Choroid plexus epithelial cell (primary cell): Measurements from ENCODE around the gene KIAA0232.

Source experiments
- DNase-seq: peaks from one replicate; pipeline ENCODE4 v3.0.0-alpha.2; 2010; ENCODE audit warnings: low read depth
- H3K4me3 ChIP-seq: 2 replicates; pipeline ENCODE4 v1.5.1; 2011; ENCODE audit warnings: low read depth, mild to moderate bottlenecking, control low read depth, low read length, moderate library complexity
- CTCF ChIP-seq: conservative IDR thresholded peaks from 2 replicates; pipeline ENCODE4 v1.5.1; 2011; ENCODE audit warnings: low read depth, mild to moderate bottlenecking, control low read depth, inconsistent platforms, low read length, moderate library complexity

The KIAA0232 gene

GRCh38 chr4:6742507-6742906 is 40.0 kb upstream of the KIAA0232 start:
- DNase-seq = no peak
- no peak for TF ChIP-seq CTCF

GRCh38 chr4:6742989-6743388 is 39.5 kb upstream of the KIAA0232 start:
- no peak overlapping the region for H3K4me3 ChIP-seq
- no peak for DNase-seq
- TF ChIP-seq CTCF = no peak

More at GRCh38 chr4:6742507-6742906, 40.0 kb upstream of the KIAA0232 start:
- no peak overlapping the region for H3K4me3 ChIP-seq

GRCh38 chr4:6746721-6747293 is 35.7 kb upstream of the KIAA0232 start:
- TF ChIP-seq CTCF = no peak
- no peak for DNase-seq
- no peak overlapping the region for H3K4me3 ChIP-seq

- no peak for DNase-seq
- TF ChIP-seq CTCF = no peak
- H3K4me3 ChIP-seq = no peak overlapping the region
Measured at GRCh38 chr4:6747294-6748051, 35.1 kb upstream of the KIAA0232 start.

DNA sequence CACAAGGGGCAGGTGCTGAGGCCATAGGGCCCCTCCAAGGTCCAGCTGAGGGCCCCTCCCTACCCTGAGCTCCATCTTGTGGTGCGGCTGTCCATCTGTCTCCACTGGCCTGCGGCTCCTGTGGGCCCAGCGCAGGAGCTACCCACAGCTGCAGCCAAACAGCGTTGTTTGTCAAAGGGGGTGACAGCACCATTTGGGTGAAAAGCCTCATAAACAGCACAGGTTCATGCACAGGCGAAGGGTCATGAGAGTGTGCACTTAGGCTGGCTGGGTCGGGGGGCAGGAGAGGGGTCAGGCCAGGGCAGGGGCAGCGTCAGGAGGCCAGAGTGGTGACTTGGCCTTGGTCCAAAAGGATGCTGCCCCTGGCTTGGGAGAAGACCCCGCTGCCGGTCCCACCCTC is 34.2 kb upstream of the KIAA0232 start:
- TF ChIP-seq CTCF = no peak
- no peak for DNase-seq
- no peak overlapping the region for H3K4me3 ChIP-seq

GRCh38 chr4:6749340-6750171 is 33.0 kb upstream of the KIAA0232 start:
- peak; percentile 16 for DNase-seq
- no peak overlapping the region for H3K4me3 ChIP-seq
- TF ChIP-seq CTCF = no peak
